ENCODE measurements around the gene SMAD3. TPM values are rescaled to one million over a fixed set of nuclear protein-coding genes. Genes with fewer than 3 reads are reported as not detected.

Gene SMAD3
- total and polyA plus RNA-seq, 10 of the 15 experiments (the other 5 are each of a cell fraction or from before 2014, with no cell fraction given): 5.6 to 43.2 (median 16.0) TPM

DNA sequence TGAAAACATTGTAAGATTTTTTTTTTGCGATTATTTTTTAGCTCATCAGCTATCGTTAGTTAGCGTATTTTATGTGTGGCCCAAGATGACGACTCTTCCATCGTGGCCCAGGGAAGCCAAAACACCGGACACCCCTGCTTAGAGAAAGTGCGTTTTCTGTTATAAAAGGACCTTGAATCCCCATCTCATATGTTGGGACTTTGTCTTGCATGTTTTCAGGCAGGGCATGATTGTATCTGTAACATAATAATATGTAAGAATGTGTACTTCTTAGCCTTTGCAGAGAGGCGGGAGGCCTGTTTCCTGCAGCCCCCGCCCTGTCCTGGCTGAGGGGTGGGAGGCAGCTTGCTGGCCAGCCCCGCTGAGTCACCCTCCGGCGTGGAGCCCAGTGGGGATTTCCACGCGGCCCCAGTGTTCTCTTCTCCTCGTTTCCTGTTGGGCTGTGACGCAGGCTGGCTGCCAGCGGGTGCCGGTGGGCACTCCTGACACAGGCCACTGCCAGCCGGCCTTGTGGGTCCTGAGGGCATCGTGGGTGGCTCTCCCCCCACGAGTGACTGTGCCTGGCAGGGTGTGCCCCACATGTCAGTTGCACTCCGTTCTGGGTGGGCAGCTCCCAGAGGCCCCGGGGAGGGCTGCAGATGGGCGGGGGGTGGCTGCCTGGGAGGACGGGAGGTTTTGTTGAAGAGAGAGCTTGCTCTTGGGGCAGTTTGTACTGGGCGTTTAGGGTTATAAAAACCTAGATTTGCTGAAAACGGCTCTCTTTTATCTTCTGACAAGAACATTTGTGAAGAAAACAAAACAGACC, 55.6 kb downstream of the SMAD3 start (continued):
- TF ChIP-seq JUND (IDR thresholded peaks at IDR 0.05; ENCODE audit: low read depth, low read length) (0 out of 2 replicates have a peak, but pooled peaks have one; percentile 44), SIX5 (IDR thresholded peaks at IDR 0.05; ENCODE audit: low read depth, low read length, severe bottlenecking) (no peak), MYC (IDR thresholded peaks at IDR 0.05; ENCODE audit: insufficient read depth, insufficient read length, insufficient replicate concordance, low read length, severe bottlenecking) (no peak), NR2C2 (IDR thresholded peaks at IDR 0.05; ENCODE audit: borderline replicate concordance, control insufficient read depth, insufficient read length, low read depth) (no peak), ZBTB40 (IDR thresholded peaks at IDR 0.05; ENCODE audit: borderline replicate concordance) (no peak), MYB (IDR thresholded peaks at IDR 0.05; ENCODE audit: borderline replicate concordance, low read depth, low read length) (no peak), HDGF (IDR thresholded peaks at IDR 0.05) (peak; percentile 90), PAX8 (IDR thresholded peaks at IDR 0.05) (no peak), CUX1 (IDR thresholded peaks at IDR 0.05; ENCODE audit: insufficient replicate concordance, low read depth, low read length) (no peak), ZBED1 (IDR thresholded peaks at IDR 0.05; ENCODE audit: borderline replicate concordance) (peak; percentile 47; the same call in 1 of the 2 replicates), SP1 (IDR thresholded peaks at IDR 0.05; ENCODE audit: low read depth, low read length) (peak; percentile 54), ATF7 (IDR thresholded peaks at IDR 0.05; ENCODE audit: low read depth) (peak; percentile 46; the same call in 1 of the 2 replicates), POLR2A (IDR thresholded peaks at IDR 0.05; ENCODE audit: low read depth, low read length) (peak; percentile 77), ZSCAN29 (IDR thresholded peaks at IDR 0.05) (no peak), HDAC6 (IDR thresholded peaks at IDR 0.05; ENCODE audit: unreplicated experiment) (no peak), ZNF217 (IDR thresholded peaks at IDR 0.05) (0 out of 2 replicates have a peak, but pooled peaks have one; percentile 85), RELA (IDR thresholded peaks at IDR 0.05; ENCODE audit: borderline replicate concordance, partially characterized antibody) (peak; percentile 99), MEF2B (IDR thresholded peaks at IDR 0.05; ENCODE audit: partially characterized antibody, poor library complexity, severe bottlenecking) (peak; percentile 73)
- TF ChIP-seq, protein P1, sequence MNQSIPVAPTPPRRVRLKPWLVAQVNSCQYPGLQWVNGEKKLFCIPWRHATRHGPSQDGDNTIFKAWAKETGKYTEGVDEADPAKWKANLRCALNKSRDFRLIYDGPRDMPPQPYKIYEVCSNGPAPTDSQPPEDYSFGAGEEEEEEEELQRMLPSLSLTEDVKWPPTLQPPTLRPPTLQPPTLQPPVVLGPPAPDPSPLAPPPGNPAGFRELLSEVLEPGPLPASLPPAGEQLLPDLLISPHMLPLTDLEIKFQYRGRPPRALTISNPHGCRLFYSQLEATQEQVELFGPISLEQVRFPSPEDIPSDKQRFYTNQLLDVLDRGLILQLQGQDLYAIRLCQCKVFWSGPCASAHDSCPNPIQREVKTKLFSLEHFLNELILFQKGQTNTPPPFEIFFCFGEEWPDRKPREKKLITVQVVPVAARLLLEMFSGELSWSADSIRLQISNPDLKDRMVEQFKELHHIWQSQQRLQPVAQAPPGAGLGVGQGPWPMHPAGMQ (IDR thresholded peaks at IDR 0.05; ENCODE audit: borderline replicate concordance): no peak
